Lower leg skin (tissue), 4 donors: ENCODE data around the gene DNASE1L1. TPM values are rescaled to one million over a fixed set of nuclear protein-coding genes. Genes with fewer than 3 reads are reported as not detected.
A peak's percentile ranks its signal among the peaks of the same experiment; 100 is the strongest.

ENCODE experiments used
- DNase-seq, 2 donors: peaks; one replicate each; pipeline ENCODE4 v3.0.0-alpha.2; 2019; ENCODE audit warnings: low spot score in 2 of 2
- H3K4me3 ChIP-seq: fragments of 200-600 bp; sonication (generic); 2 replicates; pipeline ENCODE4 v1.5.1; 2017; ENCODE audit warnings: mild to moderate bottlenecking, low read depth; ENCODE audit not compliant: poor library complexity, severe bottlenecking
- CTCF ChIP-seq, 3 donors: fragments of 450-650 bp; IDR thresholded peaks; one replicate each; pipeline ENCODE4 v1.5.1; 2016; ENCODE audit warnings: antibody characterized with exemption in 3 of 3, mild to moderate bottlenecking in 3 of 3, moderate library complexity in 2 of 3
- POLR2A ChIP-seq, 2 donors: fragments of 450-650 bp; IDR thresholded peaks; one replicate each; pipeline ENCODE4 v1.6.1; 2016 to 2017; ENCODE audit warnings: antibody characterized with exemption in 2 of 2, mild to moderate bottlenecking in 1 of 2, moderate library complexity in 1 of 2
- WGBS, 2 donors: methylation state at CpG; one replicate each; pipeline ENCODE4 v1.1.5; 2018; 5-methylcytosine and 5-hydroxymethylcytosine counted together
- intact Hi-C: fragments of 100-400 bp; cut with DNase I; formaldehyde crosslinking; loops from one replicate; pipeline ENCODE4 v1.15.0; 2023; ENCODE audit warnings: low total_unique reads
- total RNA-seq, 4 donors: library from RNA; depleted of rRNA; stranded (reverse); fragments of >200 nt; gene quantifications; one replicate each; pipeline ENCODE4 v1.1.0, GENCODE V29; 2016

The DNASE1L1 gene
- total RNA-seq, 4 donors from 2014 or later, result 10.5 to 28.5 (median 16.9) TPM

GRCh38 chrX:154370300-154371016 is 38.6 kb downstream of the DNASE1L1 start:
- 14 to 69% methylated on average over 2 to 42 of the region's 63 CpGs for WGBS, 2 donors
- peak overlapping the region; percentile 52 for H3K4me3 ChIP-seq
- no peak for DNase-seq
- intact Hi-C loops, result no loop called here
- no peak for TF ChIP-seq POLR2A (IDR thresholded peaks at IDR 0.05)
- TF ChIP-seq CTCF (IDR thresholded peaks at IDR 0.05), result no peak

GRCh38 chrX:154369449-154370299 is 39.4 kb downstream of the DNASE1L1 start:
- DNase-seq, result peak; percentile 69 to 95
- peak overlapping the region; percentile 52 for H3K4me3 ChIP-seq
- no peak for TF ChIP-seq CTCF (IDR thresholded peaks at IDR 0.05)
- TF ChIP-seq POLR2A (IDR thresholded peaks at IDR 0.05), result no peak
- intact Hi-C loops, result no loop called here
- WGBS, 2 donors, result 0 to 35% methylated on average over 9 to 13 of the region's 13 CpGs

- H3K4me3 ChIP-seq, result no peak overlapping the region
- no peak for TF ChIP-seq POLR2A (IDR thresholded peaks at IDR 0.05)
- TF ChIP-seq CTCF (IDR thresholded peaks at IDR 0.05), result no peak
- 0 to 49% methylated on average over 4 to 13 of the region's 16 CpGs for WGBS, 2 donors
- DNase-seq, result peak; percentile 75 to 96
- intact Hi-C loops, result no loop called here
Observed at GRCh38 chrX:154368630-154369448, 40.2 kb downstream of the DNASE1L1 start.

GRCh38 chrX:154367474-154368308 is 41.4 kb downstream of the DNASE1L1 start:
- no peak for TF ChIP-seq POLR2A (IDR thresholded peaks at IDR 0.05)
- TF ChIP-seq CTCF (IDR thresholded peaks at IDR 0.05), result no peak
- no peak overlapping the region for H3K4me3 ChIP-seq
- intact Hi-C loops, result no loop called here
- DNase-seq, result no peak
- WGBS, 2 donors, result 80 to 86% methylated on average over 5 to 29 of the region's 31 CpGs

- intact Hi-C loops, result no loop called here
- TF ChIP-seq POLR2A (IDR thresholded peaks at IDR 0.05), result no peak
- no peak overlapping the region for H3K4me3 ChIP-seq
- WGBS, 2 donors, result 27 to 87% methylated on average over 8 to 11 of the region's 11 CpGs
- DNase-seq, result no peak
Observed at GRCh38 chrX:154366666-154367055, 42.4 kb downstream of the DNASE1L1 start.
